ENCODE measurements around the gene CDH4.
"Not testable (repeated sequence)": the region's sequence is repeated elsewhere in the genome, so short reads cannot be mapped to it uniquely, and the experiment has no call there.

The CDH4 gene

GRCh38 chr20:61972636-61973508 lies 720.8 kb downstream of the CDH4 start:
- no peak for DNase-seq (ENCODE audit: low read depth, low spot score)

GRCh38 chr20:61973515-61974356 lies 721.7 kb downstream of the CDH4 start:
- no peak for DNase-seq (ENCODE audit: low read depth, low spot score)

GRCh38 chr20:61974357-61974665 lies 722.2 kb downstream of the CDH4 start:
- DNase-seq (ENCODE audit: low read depth, low spot score) = no peak

- no peak for DNase-seq (ENCODE audit: low read depth, low spot score)
Observed at GRCh38 chr20:61975407-61976129, 723.5 kb downstream of the CDH4 start.

- no peak for DNase-seq (ENCODE audit: low read depth, low spot score)
Observed at GRCh38 chr20:61976263-61976643, 724.2 kb downstream of the CDH4 start.

- DNase-seq (ENCODE audit: low read depth, low spot score) = no peak
Observed at GRCh38 chr20:61976644-61977418, 724.8 kb downstream of the CDH4 start.

GRCh38 chr20:61977419-61977786 lies 725.3 kb downstream of the CDH4 start:
- no peak for DNase-seq (ENCODE audit: low read depth, low spot score)

GRCh38 chr20:61978491-61978890 lies 726.4 kb downstream of the CDH4 start:
- DNase-seq (ENCODE audit: low read depth, low spot score) = no peak

- DNase-seq (ENCODE audit: low read depth, low spot score) = no peak
Observed at GRCh38 chr20:61979090-61979489, 727.0 kb downstream of the CDH4 start.

- no peak for DNase-seq (ENCODE audit: low read depth, low spot score)
Observed at GRCh38 chr20:61979701-61980635, 727.9 kb downstream of the CDH4 start.

GRCh38 chr20:61980647-61981583 lies 728.9 kb downstream of the CDH4 start:
- no peak for DNase-seq (ENCODE audit: low read depth, low spot score)

- not testable (repeated sequence) for DNase-seq (ENCODE audit: low read depth, low spot score)
Observed at GRCh38 chr20:61981691-61982090, 729.6 kb downstream of the CDH4 start.

- DNase-seq (ENCODE audit: low read depth, low spot score) = no peak
Observed at GRCh38 chr20:61982191-61982950, 730.3 kb downstream of the CDH4 start.

- DNase-seq (ENCODE audit: low read depth, low spot score) = no peak
Observed at GRCh38 chr20:61982951-61983315, 730.9 kb downstream of the CDH4 start.

- DNase-seq (ENCODE audit: low read depth, low spot score) = no peak
Observed at GRCh38 chr20:61983965-61984364, 731.9 kb downstream of the CDH4 start.

- not testable (repeated sequence) for DNase-seq (ENCODE audit: low read depth, low spot score)
Observed at GRCh38 chr20:61984431-61984830, 732.4 kb downstream of the CDH4 start.

GRCh38 chr20:61985096-61985495 lies 733.0 kb downstream of the CDH4 start:
- no peak for DNase-seq (ENCODE audit: low read depth, low spot score)

- no peak for DNase-seq (ENCODE audit: low read depth, low spot score)
Observed at GRCh38 chr20:61986762-61987321, 734.8 kb downstream of the CDH4 start.
